Dermis microvascular lymphatic vessel endothelial cell (primary cell): ENCODE data around the gene PRM1. TPM values are rescaled to one million over a fixed set of nuclear protein-coding genes. Genes with fewer than 3 reads are reported as not detected.

Experiments
- DNase-seq, 2 donors: peaks; one replicate each; pipeline versions ENCODE4 v3.0.0 to v3.0.0-alpha.2; 2010; ENCODE audit warnings: low read depth in 2 of 2
- total RNA-seq: library from RNA; depleted of rRNA; stranded (reverse); fragments of >200 nt; gene quantifications from 2 replicates; pipeline ENCODE4 v1.2.1, GENCODE V29; 2014

PRM1 gene
- total RNA-seq, 1 donor from 2014 or later = not detected

DNA sequence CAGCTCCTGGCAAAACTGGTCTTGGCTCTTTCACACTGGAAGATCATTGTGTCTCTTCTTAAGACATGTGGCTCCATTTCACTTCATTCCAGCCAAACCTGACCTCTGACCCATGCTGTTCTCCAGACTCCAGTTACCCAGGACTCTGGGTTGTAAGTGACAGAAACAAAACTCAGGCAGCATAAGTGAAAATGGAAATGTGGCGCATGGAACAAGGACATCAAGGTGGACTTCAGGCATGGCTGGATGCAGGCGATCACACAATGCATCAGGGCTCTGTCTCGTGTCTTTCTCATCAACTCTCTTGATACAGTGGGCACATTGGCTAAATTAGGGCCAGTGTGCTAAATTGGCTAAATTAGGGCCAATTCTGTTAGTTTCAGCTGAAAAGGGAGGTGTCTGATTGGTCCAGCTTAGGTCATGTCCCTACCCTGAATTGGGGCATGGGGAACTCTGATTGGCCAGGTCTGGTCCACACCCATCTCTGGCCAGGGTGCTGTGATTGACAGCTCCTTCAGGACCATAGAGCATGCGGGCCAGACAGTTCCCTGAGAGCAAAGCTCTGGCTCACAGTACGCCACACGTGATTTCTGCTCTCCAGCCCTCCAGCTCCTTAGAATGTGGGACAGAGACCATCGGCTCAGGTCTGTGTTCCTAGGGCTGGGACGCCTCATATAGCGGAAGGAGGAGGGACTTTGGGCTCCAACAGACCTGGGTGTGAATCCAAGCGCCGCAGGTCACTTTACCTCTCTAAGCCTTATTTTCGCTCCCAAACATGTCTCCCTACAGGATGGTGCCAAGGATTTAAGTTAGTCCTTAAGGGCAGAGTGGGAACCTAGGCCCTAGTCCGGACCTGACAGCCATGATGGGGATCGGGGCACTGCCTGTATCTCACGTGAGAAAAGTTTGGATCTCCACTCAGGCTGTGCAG is 42.6 kb downstream of the PRM1 start:
- no peak for DNase-seq

DNA sequence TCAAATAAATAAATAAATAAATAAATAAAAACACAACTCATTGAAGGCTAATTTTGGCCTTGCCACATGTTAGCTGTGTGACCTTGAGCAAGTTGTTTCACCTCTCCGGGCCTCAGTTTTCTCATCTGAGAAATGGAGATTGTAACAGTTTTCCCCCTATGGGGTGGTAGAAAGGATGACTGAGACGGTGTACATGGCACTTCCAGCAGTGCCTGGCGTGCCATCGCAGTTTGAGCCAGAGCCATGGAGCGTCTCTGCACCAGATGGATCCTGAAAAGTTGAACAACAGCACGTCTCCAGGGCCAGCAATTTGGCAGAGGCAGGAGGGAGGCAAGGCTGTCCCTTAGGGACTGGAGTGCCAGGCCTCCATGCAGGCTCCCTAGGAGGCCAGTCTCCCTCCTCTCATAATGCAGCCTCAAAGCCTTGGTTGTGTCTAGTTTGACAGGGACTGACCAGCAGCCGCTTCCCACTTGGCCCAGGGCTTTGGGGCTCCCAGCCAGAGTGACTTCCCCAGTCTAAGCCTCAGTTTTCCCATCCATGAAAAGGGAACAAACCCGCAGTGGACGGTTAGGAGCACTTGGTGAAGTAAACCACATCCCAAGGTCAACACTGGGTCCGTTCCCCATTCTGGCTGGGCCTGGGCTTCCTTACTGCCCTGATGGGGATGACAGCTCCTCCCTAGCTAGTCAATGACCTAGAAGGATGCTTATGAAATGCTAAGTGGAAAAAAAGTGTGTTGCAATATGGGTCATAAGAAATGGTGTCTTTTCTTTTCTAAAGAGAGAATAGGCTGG is 44.5 kb downstream of the PRM1 start:
- no peak for DNase-seq

DNA sequence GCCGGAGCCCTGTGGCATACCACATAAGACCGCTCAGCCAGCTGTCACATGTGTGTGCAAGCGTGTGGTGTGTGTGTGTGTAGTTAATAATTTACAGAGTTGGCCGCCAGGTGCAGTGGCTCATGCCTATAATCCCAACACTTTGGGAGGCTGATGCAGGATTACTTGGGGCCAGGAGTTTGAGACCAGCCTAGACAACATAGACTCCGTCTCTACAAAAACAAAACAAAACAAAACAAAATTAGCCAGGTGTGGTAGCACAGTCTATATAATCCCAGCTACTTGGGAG is 45.5 kb downstream of the PRM1 start:
- no peak for DNase-seq

DNA sequence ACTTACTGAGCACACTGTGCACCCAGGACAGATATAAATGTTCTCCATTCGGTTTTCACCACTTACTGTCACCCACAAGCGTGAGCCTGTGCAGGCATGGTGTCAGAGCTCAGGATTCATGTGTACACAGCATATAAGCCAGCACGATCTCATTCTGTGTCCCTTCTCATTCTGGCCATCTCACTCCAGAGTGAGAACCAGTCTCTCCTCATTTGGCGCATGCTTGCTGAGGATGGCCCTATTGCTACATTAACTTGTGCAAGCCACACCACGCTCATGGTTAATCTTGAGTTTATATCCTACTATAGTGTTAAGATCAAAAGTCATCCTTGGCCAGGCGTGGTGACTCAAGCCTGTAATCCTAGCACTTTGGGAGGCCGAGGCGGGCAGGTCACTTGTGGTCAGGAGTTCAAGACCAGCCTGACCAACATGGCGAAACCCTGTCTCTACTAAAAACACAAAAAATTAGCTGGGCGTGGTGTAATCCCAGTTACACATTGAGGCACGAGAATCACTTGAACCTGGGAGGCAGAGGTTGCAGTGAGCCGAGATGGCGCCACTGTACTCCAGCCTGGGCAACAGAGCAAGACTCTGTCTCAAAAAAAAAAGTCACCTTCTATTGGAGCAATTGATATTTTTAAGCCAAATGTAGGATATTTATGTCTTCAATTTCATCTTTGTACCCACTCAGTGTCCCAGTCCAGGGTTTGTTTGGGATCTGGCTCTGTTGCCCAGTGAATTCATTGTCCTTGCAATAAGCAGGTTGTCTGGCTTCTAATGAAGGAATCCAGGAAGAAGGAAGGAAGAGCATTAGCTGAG is 46.0 kb downstream of the PRM1 start:
- no peak for DNase-seq

DNA sequence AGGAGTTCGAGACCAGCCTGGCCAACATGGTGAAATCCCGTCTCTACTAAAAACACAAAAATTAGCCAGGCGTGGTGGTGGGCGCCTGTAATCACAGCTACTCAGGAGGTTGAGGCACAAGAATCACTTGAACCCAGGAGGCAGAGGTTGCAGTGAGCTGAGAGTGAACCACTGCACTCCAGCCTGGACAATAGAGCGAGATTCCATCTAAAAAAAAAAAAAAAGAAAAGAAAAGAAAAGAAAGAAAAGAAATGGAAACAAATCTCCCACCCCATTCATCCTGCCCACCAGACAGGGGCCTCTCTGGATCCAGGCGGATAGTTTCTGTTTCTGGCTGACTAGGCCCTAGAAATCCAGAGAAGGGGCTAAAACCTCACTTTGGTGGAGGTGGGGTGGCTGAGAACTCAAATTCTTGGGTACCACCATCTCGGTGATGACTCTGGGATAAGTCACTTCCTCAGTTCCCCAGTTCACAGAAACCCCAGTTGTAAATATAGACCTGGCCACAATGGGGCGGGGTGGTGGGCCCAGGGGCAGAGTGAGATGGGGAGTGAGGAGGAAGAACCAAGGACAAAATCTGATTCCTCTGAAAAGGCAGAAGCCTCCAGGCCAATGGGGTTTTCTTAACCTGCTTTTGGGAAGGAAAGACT is 47.3 kb downstream of the PRM1 start:
- no peak for DNase-seq

DNA sequence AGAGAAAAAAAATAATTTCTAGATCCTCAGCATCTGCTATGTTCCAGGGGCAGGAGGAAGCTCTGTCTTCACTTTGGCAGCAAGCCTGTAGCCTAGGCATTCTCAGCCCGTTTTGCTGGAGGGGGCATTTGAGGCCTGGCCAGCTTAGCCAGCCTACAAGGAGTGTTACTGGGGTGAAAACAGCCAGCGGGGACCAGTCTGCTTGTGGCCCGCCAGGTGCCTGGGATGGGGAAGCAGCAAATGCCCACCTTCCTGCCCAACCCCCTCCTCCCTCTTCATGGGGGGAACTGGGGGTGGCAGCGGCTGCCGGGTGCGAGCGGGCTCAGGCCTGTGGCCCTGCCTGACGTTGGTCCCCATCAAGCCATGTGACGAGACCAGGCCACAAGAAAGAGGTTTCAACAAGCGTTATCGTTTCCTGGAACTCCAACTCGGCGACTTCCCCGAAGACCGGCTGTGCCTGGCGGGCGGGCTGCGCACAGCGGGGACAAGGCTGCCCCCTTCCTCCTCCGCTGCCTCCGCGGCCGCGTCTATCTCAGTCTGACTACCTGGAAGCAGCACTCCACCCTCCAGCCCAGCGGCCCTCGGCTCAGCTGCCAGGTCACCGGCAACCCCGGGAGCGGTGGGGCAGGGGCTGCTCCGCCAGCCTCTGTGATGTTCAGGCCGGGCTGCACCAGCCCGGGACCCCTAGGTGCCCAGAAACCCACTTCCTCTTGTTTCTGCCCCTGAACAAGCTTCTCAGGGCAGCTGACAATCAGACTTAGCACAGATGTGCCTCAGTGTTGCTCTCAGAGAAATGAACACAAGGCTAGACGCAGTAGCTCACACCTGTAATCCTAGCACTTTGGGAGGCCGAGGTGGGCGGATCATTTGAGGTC is 48.0 kb downstream of the PRM1 start:
- no peak for DNase-seq

DNA sequence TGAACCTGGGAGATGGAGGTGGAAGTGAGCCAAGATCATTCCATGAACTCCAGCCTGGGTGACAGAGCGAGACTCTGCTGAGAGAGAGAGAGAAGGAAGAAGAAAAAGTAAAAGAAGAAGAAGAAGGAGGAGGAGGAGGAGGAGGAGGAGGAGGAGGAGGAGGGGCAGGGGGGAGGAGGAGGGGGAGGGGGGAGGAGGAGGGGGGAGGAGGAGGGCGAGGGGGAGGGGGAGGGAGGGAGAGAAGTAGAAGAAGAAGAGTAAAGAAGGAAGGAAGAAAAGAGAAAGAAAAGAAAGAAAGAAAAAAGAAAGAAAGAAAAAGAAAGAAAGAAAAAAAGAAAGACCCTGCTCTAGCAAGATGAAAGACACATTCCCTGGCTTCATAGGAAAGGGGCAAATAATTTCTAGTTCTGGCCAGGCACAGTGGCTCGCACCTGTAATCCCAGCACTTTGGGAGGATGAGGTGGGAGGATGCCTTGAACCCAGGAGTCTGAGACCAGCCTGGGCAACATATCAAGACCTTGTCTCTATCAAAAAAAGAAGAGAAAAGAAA is 48.8 kb downstream of the PRM1 start:
- no peak for DNase-seq

DNA sequence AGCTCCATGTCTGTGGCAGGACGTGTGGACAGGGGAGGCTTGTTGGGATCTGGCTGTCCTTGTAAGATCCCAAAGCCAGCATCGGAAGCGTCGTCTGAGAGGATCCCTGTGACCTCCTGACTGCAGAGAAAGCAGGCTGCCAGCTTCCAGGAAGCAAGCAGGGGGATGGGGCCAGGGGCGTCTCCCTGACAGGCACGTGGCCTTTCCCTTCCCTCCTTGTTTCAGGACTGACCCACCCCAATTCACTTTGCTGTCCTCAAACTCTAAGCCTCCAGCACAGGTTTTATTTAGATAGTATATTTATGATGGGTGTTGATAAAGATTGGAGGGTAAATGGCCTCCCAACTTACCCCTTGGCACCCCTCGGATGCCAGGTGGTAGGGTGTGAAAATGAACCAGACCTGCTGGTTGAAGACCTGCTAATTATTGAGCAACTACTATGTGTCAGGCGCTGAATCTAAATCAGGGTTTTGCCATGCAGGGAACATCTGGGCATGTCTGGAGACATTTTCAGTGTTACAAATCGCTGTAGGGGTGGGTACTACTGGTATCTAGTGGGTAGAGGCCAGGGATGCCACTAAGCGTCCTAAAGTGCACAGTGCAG is 49.7 kb downstream of the PRM1 start:
- no peak for DNase-seq

Other genes with a start within 250 kb of the PRM1 start
- gene SOCS1, start 25.1 kb downstream of the PRM1 start, total RNA-seq = 0.26 and 0.51 TPM in 2 replicates
- not detected in 2 replicates for gene TNP2, start 12.0 kb downstream of the PRM1 start, total RNA-seq
- not detected in 2 replicates for gene PRM3, start 7.7 kb downstream of the PRM1 start, total RNA-seq
- gene PRM2, start 4.8 kb downstream of the PRM1 start, total RNA-seq = not detected in 2 replicates
- 3.7 and 6.7 TPM in 2 replicates for gene RMI2, start 64.1 kb upstream of the PRM1 start, total RNA-seq